Nephron (organoid): ENCODE results near the gene KRT72.

Experiments
- H3K27ac Mint-ChIP-seq, 3 experiments: 2 replicates each; pipeline ENCODE4 v1.8.0; 2020; ENCODE audit warnings: mixed read lengths in 3 of 3, mild to moderate bottlenecking in 2 of 3, moderate library complexity in 1 of 3
- H3K27me3 Mint-ChIP-seq: 2 replicates; pipeline ENCODE4 v1.8.0; 2021; ENCODE audit warnings: low read depth, mild to moderate bottlenecking, moderate library complexity, mixed read lengths
- H3K36me3 Mint-ChIP-seq: 2 replicates; pipeline ENCODE4 v1.8.0; 2020; ENCODE audit warnings: low read depth, mixed read lengths
- H3K4me1 Mint-ChIP-seq: 2 replicates; pipeline ENCODE4 v1.8.0; 2020; ENCODE audit warnings: mixed read lengths
- H3K4me3 Mint-ChIP-seq, 3 experiments: 2 replicates each; pipeline ENCODE4 v1.8.0; 2020; ENCODE audit warnings: mild to moderate bottlenecking in 3 of 3, mixed read lengths in 3 of 3, moderate library complexity in 2 of 3
- H3K9me3 Mint-ChIP-seq: 2 replicates; pipeline ENCODE4 v1.8.0; 2020; ENCODE audit warnings: mixed read lengths
- CTCF ChIP-seq, 3 experiments: fragments of 200-600 bp; sonication (generic); IDR thresholded peaks; one replicate each; pipeline ENCODE4 v1.5.0; 2021; ENCODE audit warnings: antibody characterized with exemption in 3 of 3; ENCODE audit not compliant: unreplicated experiment in 3 of 3

The KRT72 gene

GRCh38 chr12:52579468-52580465, 21.5 kb downstream of the KRT72 start:
- H3K27ac Mint-ChIP-seq, result peak overlapping the region in 2 of 3 experiments; percentile 10 to 57
- peaks cover 32% of the 10 kb centered on the region for H3K27me3 Mint-ChIP-seq
- no peaks in the 10 kb centered on the region for H3K9me3 Mint-ChIP-seq
- TF ChIP-seq CTCF (IDR thresholded peaks at IDR 0.05; ENCODE audit: unreplicated experiment in 3 of 3), result no peak
- H3K4me3 Mint-ChIP-seq, result no peak overlapping the region
- no peaks in the 10 kb centered on the region for H3K36me3 Mint-ChIP-seq
- H3K4me1 Mint-ChIP-seq, result peaks cover 5% of the 10 kb centered on the region

- Mint-ChIP-seq H3K27me3 (peaks cover 32% of the 10 kb centered on the region), H3K27ac (no peak overlapping the region), H3K4me3 (no peak overlapping the region), H3K36me3 (no peaks in the 10 kb centered on the region), H3K9me3 (no peaks in the 10 kb centered on the region), H3K4me1 (peaks cover 5% of the 10 kb centered on the region)
- TF ChIP-seq CTCF (IDR thresholded peaks at IDR 0.05; ENCODE audit: unreplicated experiment in 3 of 3), result no peak
These were observed 22.8 kb downstream of the KRT72 start for GRCh38 chr12:52578469-52578868.

GRCh38 chr12:52577316-52577715, 23.9 kb downstream of the KRT72 start:
- H3K36me3 Mint-ChIP-seq, result no peaks in the 10 kb centered on the region
- no peak overlapping the region for H3K4me3 Mint-ChIP-seq
- H3K27me3 Mint-ChIP-seq, result peaks cover 35% of the 10 kb centered on the region
- H3K9me3 Mint-ChIP-seq, result no peaks in the 10 kb centered on the region
- peaks cover 5% of the 10 kb centered on the region for H3K4me1 Mint-ChIP-seq
- H3K27ac Mint-ChIP-seq, result no peak overlapping the region
- no peak for TF ChIP-seq CTCF (IDR thresholded peaks at IDR 0.05; ENCODE audit: unreplicated experiment in 3 of 3)

GRCh38 chr12:52575948-52576347, 25.3 kb downstream of the KRT72 start:
- TF ChIP-seq CTCF (IDR thresholded peaks at IDR 0.05; ENCODE audit: unreplicated experiment in 3 of 3), result no peak
- H3K9me3 Mint-ChIP-seq, result no peaks in the 10 kb centered on the region
- H3K36me3 Mint-ChIP-seq, result no peaks in the 10 kb centered on the region
- H3K4me3 Mint-ChIP-seq, result no peak overlapping the region
- H3K27ac Mint-ChIP-seq, result no peak overlapping the region
- H3K4me1 Mint-ChIP-seq, result peaks cover 5% of the 10 kb centered on the region
- H3K27me3 Mint-ChIP-seq, result peaks cover 35% of the 10 kb centered on the region

GRCh38 chr12:52575256-52575655, 26.0 kb downstream of the KRT72 start:
- H3K9me3 Mint-ChIP-seq, result no peaks in the 10 kb centered on the region
- H3K4me1 Mint-ChIP-seq, result peaks cover 5% of the 10 kb centered on the region
- peaks cover 30% of the 10 kb centered on the region for H3K27me3 Mint-ChIP-seq
- TF ChIP-seq CTCF (IDR thresholded peaks at IDR 0.05; ENCODE audit: unreplicated experiment in 3 of 3), result no peak
- H3K27ac Mint-ChIP-seq, result no peak overlapping the region
- H3K36me3 Mint-ChIP-seq, result no peaks in the 10 kb centered on the region
- H3K4me3 Mint-ChIP-seq, result no peak overlapping the region

- Mint-ChIP-seq H3K27me3 (peaks cover 24% of the 10 kb centered on the region), H3K36me3 (no peaks in the 10 kb centered on the region), H3K4me3 (no peak within 1 kb of the TSS), H3K9me3 (no peaks in the 10 kb centered on the region), H3K27ac (no peak within 1 kb of the TSS), H3K4me1 (no peaks in the 10 kb centered on the region)
- no peak for TF ChIP-seq CTCF (IDR thresholded peaks at IDR 0.05; ENCODE audit: unreplicated experiment in 3 of 3)
These were observed 27.5 kb downstream of the KRT72 start, which contains the start of gene KRT74 for GRCh38 chr12:52573743-52574142. Gene KRT74 (minus strand): TSS chr12:52573843. CDS start chr12:52573777, 66 bp downstream.
